ENCODE measurements around the gene MYO7A. TPM values are rescaled to one million over a fixed set of nuclear protein-coding genes. Genes with fewer than 3 reads are reported as not detected.

Gene MYO7A
- total and polyA plus RNA-seq, 2 of the 8 experiments (the other 6 are each of a cell fraction or from before 2014, with no cell fraction given): 1.5 to 1.9 TPM

- H2BK120ac ChIP-seq (replicated peaks; ENCODE audit: low read depth, low read length): no peak overlapping the region
- H4K5ac ChIP-seq (ENCODE audit: insufficient read length, low read depth, low read length): no peak overlapping the region
- H3K23ac ChIP-seq (ENCODE audit: insufficient read length): no peak overlapping the region
- H3K36me3 ChIP-seq (ENCODE audit: control insufficient read depth in 2 of 4, insufficient read depth in 4 of 4, low read length in 3 of 4): no peaks in the 10 kb centered on the region
- no peaks in the 10 kb centered on the region for H4K20me1 ChIP-seq (replicated peaks in 1 of 2; ENCODE audit: control insufficient read depth in 1 of 2, insufficient read depth in 2 of 2, low read length in 2 of 2)
- no peak for DNase-seq (ENCODE audit: low read depth in 1 of 2, low spot score in 2 of 2)
- no peaks in the 10 kb centered on the region for H3K79me2 ChIP-seq (ENCODE audit: control insufficient read depth in 1 of 2, insufficient read depth in 2 of 2, low read length in 2 of 2)
- WGBS, 2 experiments (ENCODE audit: extremely low coverage in 1 of 2, insufficient coverage in 1 of 2, insufficient read length in 1 of 2, insufficient replicate concordance in 2 of 2, low coverage in 1 of 2, low lambda C conversion rate in 2 of 2, missing lambda C conversion rate in 1 of 2): 85% methylated on average over 10 of the region's 10 CpGs; no CpG with 5 or more reads in 1 of the 2 experiments
- no peak overlapping the region; the same call in 1 of the 2 replicates for H3K18ac ChIP-seq (ENCODE audit: extremely low read depth, low read length)
- peaks cover 0 to 2% (median 0%) of the 10 kb centered on the region in 4 experiments; a peak in 2 of 7 replicates for H3K27me3 ChIP-seq (replicated peaks in 1 of 4; ENCODE audit: control insufficient read depth in 3 of 4, extremely low read depth in 1 of 4, insufficient read depth in 3 of 4, low read length in 3 of 4)
- H3K23me2 ChIP-seq (ENCODE audit: low read depth, low read length): peaks cover 7% of the 10 kb centered on the region; the same call in 1 of the 2 replicates
- no peak overlapping the region for H3K4me3 ChIP-seq (ENCODE audit: extremely low read depth in 1 of 4, insufficient read depth in 2 of 4, low read depth in 3 of 4, low read length in 4 of 4)
- no peak for FAIRE-seq
- H3K9ac ChIP-seq (replicated peaks in 1 of 4; ENCODE audit: extremely low read depth in 1 of 4, low read depth in 3 of 4, low read length in 3 of 4): no peak overlapping the region
- H3K14ac ChIP-seq (ENCODE audit: insufficient read length): no peak overlapping the region
- H4K8ac ChIP-seq (ENCODE audit: extremely low read depth, insufficient read depth, low read length): no peak overlapping the region; the same call in 1 of the 2 replicates
- no peak overlapping the region for H3K4ac ChIP-seq (replicated peaks; ENCODE audit: insufficient read length, low read depth, low read length)
- H3K56ac ChIP-seq (replicated peaks; ENCODE audit: insufficient read length, low read depth, low read length): no peak overlapping the region
- H2BK15ac ChIP-seq (ENCODE audit: low read length): peak overlapping the region; percentile 81; the same call in 1 of the 2 replicates
- H2BK5ac ChIP-seq (ENCODE audit: low read depth, low read length): no peak overlapping the region
- H2BK12ac ChIP-seq (ENCODE audit: low read depth, low read length): peak overlapping the region; percentile 63; the same call in 1 of the 2 replicates
- no peak for TF ChIP-seq BRCA1 (IDR thresholded peaks at IDR 0.05; ENCODE audit: low read depth, low read length)
- TF ChIP-seq FOSL1 (IDR thresholded peaks at IDR 0.05; ENCODE audit: insufficient read depth, low read depth, low read length): no peak
- no peak for TF ChIP-seq USF2 (IDR thresholded peaks at IDR 0.05; ENCODE audit: low read length)
- no peak for TF ChIP-seq RFX5 (IDR thresholded peaks at IDR 0.05; ENCODE audit: borderline replicate concordance, low read depth, low read length)
- TF ChIP-seq SIN3A (conservative IDR thresholded peaks at IDR 0.05 in 1 of 2, IDR thresholded peaks at IDR 0.05 in 1 of 2; ENCODE audit: low read depth in 1 of 2, low read length in 2 of 2): no peak
- TF ChIP-seq GTF2F1 (IDR thresholded peaks at IDR 0.05; ENCODE audit: borderline replicate concordance, low read depth, low read length): no peak
- TF ChIP-seq E2F6 (IDR thresholded peaks at IDR 0.05): no peak
- no peak for TF ChIP-seq SP2 (IDR thresholded peaks at IDR 0.05; ENCODE audit: low read length)
- ChIA-PET CTCF (ENCODE audit: partially characterized antibody) (interaction anchor here (0.7 to 16.2 kb wide), 13 partner anchors 16 to 49 kb away, joined by 3 to 104 read pairs (median 3); partner anchors contain the start of gene MYO7A), POLR2A (ENCODE audit: partially characterized antibody) (interaction anchor here (1.5 to 2.6 kb wide), 3 partner anchors 10 to 35 kb away, joined by 3 to 14 read pairs (median 6); no protein-coding TSS in a partner anchor)
- 0 out of 2 replicates have a peak overlapping the region, but pooled peaks have one; percentile 65 for H2AK5ac ChIP-seq (ENCODE audit: low read depth, low read length)
- H2AFZ ChIP-seq (ENCODE audit: low read length): no peak overlapping the region
- peak overlapping the region; percentile 78 for H4K91ac ChIP-seq (replicated peaks; ENCODE audit: insufficient read length, low read length)
- H3K27ac ChIP-seq (ENCODE audit: low read depth, low read length): no peak overlapping the region
- peaks cover 0 to 11% (median 5%) of the 10 kb centered on the region in 4 experiments; a peak in 6 of 7 replicates for H3K4me1 ChIP-seq (replicated peaks in 1 of 4; ENCODE audit: control insufficient read depth in 3 of 4, insufficient read depth in 4 of 4, low read length in 3 of 4)
- no peaks in the 10 kb centered on the region for H3K9me3 ChIP-seq (ENCODE audit: insufficient read depth in 2 of 2, low read depth in 1 of 2, low read length in 1 of 2)
- no peaks in the 10 kb centered on the region for H3K79me1 ChIP-seq (ENCODE audit: low read depth, low read length)
- H2BK20ac ChIP-seq (ENCODE audit: low read length): no peak overlapping the region
- no peak overlapping the region; a peak in 1 of 4 replicates for H3K4me2 ChIP-seq (ENCODE audit: insufficient read depth in 1 of 2, low read depth in 2 of 2, low read length in 2 of 2)
Measured at GRCh38 chr11:77146261-77147035, 18.4 kb downstream of the MYO7A start.
